NT2/D1 (cell line): ENCODE measurements around the gene RNF152.

ENCODE experiments used
- DNase-seq: peaks from one replicate; pipeline ENCODE4 v3.0.0-alpha.2; 2011; ENCODE audit warnings: low read depth, low spot score
- H3K27me3 ChIP-seq: 2 replicates; pipeline ENCODE4 v1.6.0; 2011; ENCODE audit warnings: mild to moderate bottlenecking; ENCODE audit not compliant: insufficient read length, insufficient read depth
- H3K36me3 ChIP-seq: 2 replicates; pipeline ENCODE4 v1.6.1; 2011; ENCODE audit warnings: mild to moderate bottlenecking, low read length, mixed read lengths; ENCODE audit not compliant: insufficient read depth, insufficient read length
- H3K4me1 ChIP-seq: 2 replicates; pipeline ENCODE4 v1.5.1; 2011; ENCODE audit not compliant: insufficient read depth, insufficient read length
- H3K4me3 ChIP-seq: 2 replicates; pipeline ENCODE4 v1.5.1; 2011; ENCODE audit warnings: low read depth; ENCODE audit not compliant: insufficient read length
- H3K9ac ChIP-seq: 2 replicates; pipeline ENCODE4 v1.6.0; 2011; ENCODE audit warnings: low read depth; ENCODE audit not compliant: insufficient read length
- H3K9me3 ChIP-seq: 2 replicates; pipeline ENCODE4 v1.5.1; 2011; ENCODE audit warnings: mild to moderate bottlenecking, low read length; ENCODE audit not compliant: insufficient read depth
- SUZ12 ChIP-seq: IDR thresholded peaks from 2 replicates; pipeline ENCODE4 v1.6.1; 2011; ENCODE audit not compliant: insufficient read length, insufficient read depth; ENCODE audit errors: extremely low read depth
- YY1 ChIP-seq: IDR thresholded peaks from 2 replicates; pipeline ENCODE4 v1.6.1; 2011; ENCODE audit not compliant: insufficient read length, insufficient read depth
- ZNF274 ChIP-seq: IDR thresholded peaks from 2 replicates; pipeline ENCODE4 v1.6.1; 2011; ENCODE audit warnings: mild to moderate bottlenecking, low read depth, low read length

RNF152 gene

GRCh38 chr18:61832858-61833257 lies 59.9 kb downstream of the RNF152 start:
- no peaks in the 10 kb centered on the region for H3K36me3 ChIP-seq
- DNase-seq: no peak
- H3K9ac ChIP-seq: no peak overlapping the region
- H3K9me3 ChIP-seq: 0 out of 2 replicates have a peak, but pooled peaks cover 6% of the 10 kb centered on the region
- H3K27me3 ChIP-seq: no peaks in the 10 kb centered on the region
- TF ChIP-seq ZNF274 (no peak), YY1 (no peak), SUZ12 (no peak)
- no peak overlapping the region for H3K4me3 ChIP-seq
- no peaks in the 10 kb centered on the region for H3K4me1 ChIP-seq

GRCh38 chr18:61831071-61831470 lies 61.7 kb downstream of the RNF152 start:
- no peaks in the 10 kb centered on the region for H3K27me3 ChIP-seq
- no peaks in the 10 kb centered on the region for H3K4me1 ChIP-seq
- TF ChIP-seq ZNF274: no peak
- no peak for TF ChIP-seq SUZ12
- no peak for TF ChIP-seq YY1

GRCh38 chr18:61829108-61829507 lies 63.7 kb downstream of the RNF152 start:
- TF ChIP-seq ZNF274: no peak
- TF ChIP-seq YY1: no peak
- no peak for TF ChIP-seq SUZ12
- H3K4me1 ChIP-seq: no peaks in the 10 kb centered on the region
- DNase-seq: no peak

More at GRCh38 chr18:61831071-61831470, 61.7 kb downstream of the RNF152 start:
- no peak for DNase-seq
- Histone ChIP-seq H3K9me3 (0 out of 2 replicates have a peak, but pooled peaks cover 3% of the 10 kb centered on the region), H3K36me3 (no peaks in the 10 kb centered on the region), H3K4me3 (no peak overlapping the region), H3K9ac (no peak overlapping the region)

GRCh38 chr18:61827591-61827990 lies 65.2 kb downstream of the RNF152 start:
- TF ChIP-seq YY1 (no peak), ZNF274 (no peak), SUZ12 (no peak)
- no peaks in the 10 kb centered on the region for H3K36me3 ChIP-seq
- no peak overlapping the region for H3K4me3 ChIP-seq
- no peaks in the 10 kb centered on the region for H3K9me3 ChIP-seq
- no peaks in the 10 kb centered on the region for H3K27me3 ChIP-seq
- DNase-seq: no peak
- no peaks in the 10 kb centered on the region for H3K4me1 ChIP-seq
- no peak overlapping the region for H3K9ac ChIP-seq

More at GRCh38 chr18:61829108-61829507, 63.7 kb downstream of the RNF152 start:
- Histone ChIP-seq H3K4me3 (no peak overlapping the region), H3K9ac (no peak overlapping the region), H3K27me3 (no peaks in the 10 kb centered on the region), H3K36me3 (no peaks in the 10 kb centered on the region), H3K9me3 (no peaks in the 10 kb centered on the region)

- DNase-seq: no peak
- H3K4me3 ChIP-seq: no peak overlapping the region
- no peaks in the 10 kb centered on the region for H3K27me3 ChIP-seq
- no peaks in the 10 kb centered on the region for H3K4me1 ChIP-seq
- no peak overlapping the region for H3K9ac ChIP-seq
- no peaks in the 10 kb centered on the region for H3K9me3 ChIP-seq
- TF ChIP-seq ZNF274 (no peak), YY1 (no peak), SUZ12 (no peak)
- no peaks in the 10 kb centered on the region for H3K36me3 ChIP-seq
Observed at GRCh38 chr18:61825386-61825785, 67.4 kb downstream of the RNF152 start.

DNA sequence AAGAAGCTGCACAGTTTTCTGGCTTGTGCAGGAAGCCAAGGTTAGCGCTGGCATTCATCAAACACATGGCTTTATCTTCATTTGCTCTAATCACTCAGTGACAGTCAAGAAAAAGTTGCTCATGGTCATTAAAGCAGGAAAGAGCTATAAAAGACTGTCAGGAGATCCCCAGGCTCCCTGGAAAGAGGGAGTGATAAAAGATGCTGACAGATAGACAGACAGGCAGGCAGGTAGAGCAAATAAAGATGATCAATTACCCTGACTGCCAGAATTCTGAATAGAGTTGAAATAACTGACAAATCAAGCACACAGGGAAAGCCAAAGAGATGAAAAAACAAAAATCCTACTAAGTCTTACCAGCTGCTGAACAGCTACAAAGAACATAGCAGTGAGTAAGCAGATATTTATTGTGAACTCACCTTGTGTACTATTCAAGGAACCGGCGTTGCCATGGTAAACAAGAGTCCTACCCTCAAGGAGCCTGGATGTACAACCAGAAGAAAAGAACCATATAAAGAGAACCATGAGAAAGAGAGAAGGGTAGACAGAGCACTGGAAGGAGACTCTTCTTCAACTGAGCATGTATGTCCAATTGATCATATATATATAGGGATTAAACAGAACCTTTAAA lies 68.0 kb downstream of the RNF152 start:
- TF ChIP-seq YY1 (no peak), SUZ12 (no peak), ZNF274 (no peak)
- no peaks in the 10 kb centered on the region for H3K36me3 ChIP-seq
- H3K9me3 ChIP-seq: no peaks in the 10 kb centered on the region
- H3K9ac ChIP-seq: no peak overlapping the region
- DNase-seq: no peak
- no peaks in the 10 kb centered on the region for H3K4me1 ChIP-seq
- H3K27me3 ChIP-seq: no peaks in the 10 kb centered on the region
- no peak overlapping the region for H3K4me3 ChIP-seq

DNA sequence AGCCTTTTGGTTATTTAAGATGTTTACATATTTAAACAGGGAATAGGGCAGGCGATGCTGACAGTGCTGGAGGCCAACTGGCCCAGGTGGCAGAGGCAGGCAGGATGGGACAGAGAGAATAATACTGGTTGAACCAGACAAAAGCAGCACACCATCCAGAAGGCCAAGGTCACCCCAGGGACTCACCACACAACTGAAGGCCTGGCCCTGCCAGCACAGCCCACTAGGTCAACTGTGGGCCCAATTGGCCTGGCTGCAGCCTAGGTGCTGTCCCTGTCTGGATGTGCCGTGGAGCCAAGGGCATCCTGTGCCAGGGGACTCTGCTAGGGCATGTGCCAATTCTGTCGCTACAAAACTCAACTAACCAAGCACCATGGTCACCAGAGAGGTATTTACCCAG lies 69.2 kb downstream of the RNF152 start:
- no peak overlapping the region for H3K4me3 ChIP-seq
- no peaks in the 10 kb centered on the region for H3K9me3 ChIP-seq
- DNase-seq: no peak
- no peaks in the 10 kb centered on the region for H3K4me1 ChIP-seq
- TF ChIP-seq YY1: no peak
- no peak for TF ChIP-seq ZNF274
- no peak for TF ChIP-seq SUZ12
- H3K9ac ChIP-seq: no peak overlapping the region
- no peaks in the 10 kb centered on the region for H3K36me3 ChIP-seq
- no peaks in the 10 kb centered on the region for H3K27me3 ChIP-seq

- no peaks in the 10 kb centered on the region for H3K9me3 ChIP-seq
- TF ChIP-seq YY1 (no peak), SUZ12 (no peak), ZNF274 (no peak)
- no peak overlapping the region for H3K4me3 ChIP-seq
- H3K4me1 ChIP-seq: no peaks in the 10 kb centered on the region
- H3K27me3 ChIP-seq: no peaks in the 10 kb centered on the region
- no peak for DNase-seq
- no peaks in the 10 kb centered on the region for H3K36me3 ChIP-seq
- no peak overlapping the region for H3K9ac ChIP-seq
Observed at GRCh38 chr18:61822879-61823278, 69.9 kb downstream of the RNF152 start.
